Neural progenitor cell (in vitro differentiated cells): ENCODE data around the gene STX8.

ENCODE experiments used
- EZH2phosphoT487 ChIP-seq: fragments of 200-600 bp; sonication (generic); IDR thresholded peaks from 2 replicates; pipeline ENCODE4 v1.6.1; 2017; ENCODE audit warnings: antibody characterized with exemption
- TF ChIP-seq, protein P1 (sequence below): fragments of 200-600 bp; sonication (generic); IDR thresholded peaks from 2 replicates; pipeline ENCODE4 v1.5.1; 2017; ENCODE audit warnings: antibody characterized with exemption, mild to moderate bottlenecking

DNA sequence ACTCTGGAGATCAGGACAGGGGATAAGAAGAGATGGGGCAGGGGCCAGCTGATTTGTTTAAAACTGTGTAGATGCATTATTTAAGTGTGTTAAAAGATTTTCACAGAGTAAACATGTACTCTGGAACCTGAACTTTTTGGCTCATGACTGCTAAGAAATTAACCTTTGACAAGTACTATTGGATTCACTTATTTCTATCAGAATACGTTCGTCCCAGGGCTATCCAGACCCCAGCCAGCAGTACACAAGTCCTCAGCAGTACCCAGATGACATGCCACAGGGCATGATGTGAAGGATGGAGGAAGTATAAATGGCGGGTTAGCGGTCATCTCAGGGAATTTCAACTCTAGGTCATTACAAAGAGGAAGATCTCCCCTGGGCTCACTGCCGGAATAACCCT lies 253.7 kb downstream of the STX8 start:
- TF ChIP-seq, protein P1, sequence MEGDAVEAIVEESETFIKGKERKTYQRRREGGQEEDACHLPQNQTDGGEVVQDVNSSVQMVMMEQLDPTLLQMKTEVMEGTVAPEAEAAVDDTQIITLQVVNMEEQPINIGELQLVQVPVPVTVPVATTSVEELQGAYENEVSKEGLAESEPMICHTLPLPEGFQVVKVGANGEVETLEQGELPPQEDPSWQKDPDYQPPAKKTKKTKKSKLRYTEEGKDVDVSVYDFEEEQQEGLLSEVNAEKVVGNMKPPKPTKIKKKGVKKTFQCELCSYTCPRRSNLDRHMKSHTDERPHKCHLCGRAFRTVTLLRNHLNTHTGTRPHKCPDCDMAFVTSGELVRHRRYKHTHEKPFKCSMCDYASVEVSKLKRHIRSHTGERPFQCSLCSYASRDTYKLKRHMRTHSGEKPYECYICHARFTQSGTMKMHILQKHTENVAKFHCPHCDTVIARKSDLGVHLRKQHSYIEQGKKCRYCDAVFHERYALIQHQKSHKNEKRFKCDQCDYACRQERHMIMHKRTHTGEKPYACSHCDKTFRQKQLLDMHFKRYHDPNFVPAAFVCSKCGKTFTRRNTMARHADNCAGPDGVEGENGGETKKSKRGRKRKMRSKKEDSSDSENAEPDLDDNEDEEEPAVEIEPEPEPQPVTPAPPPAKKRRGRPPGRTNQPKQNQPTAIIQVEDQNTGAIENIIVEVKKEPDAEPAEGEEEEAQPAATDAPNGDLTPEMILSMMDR = no peak
- no peak for TF ChIP-seq EZH2phosphoT487
